Breast epithelium (tissue), 4 donors: ENCODE results near the gene SLC6A8. TPM values are rescaled to one million over a fixed set of nuclear protein-coding genes. Genes with fewer than 3 reads are reported as not detected.
"Not testable (repeated sequence)": the region's sequence is repeated elsewhere in the genome, so short reads cannot be mapped to it uniquely, and the experiment has no call there.

Experiments used
- DNase-seq, 2 donors: peaks; one replicate each; pipeline ENCODE4 v3.0.0-alpha.2; 2019; ENCODE audit warnings: low spot score in 2 of 2
- H3K27ac ChIP-seq, 2 donors: fragments of 200-600 bp; sonication (generic) in 1 of 2; one replicate each; pipeline ENCODE4 v1.5.1; 2016 to 2019; ENCODE audit warnings: mild to moderate bottlenecking in 1 of 2
- H3K27me3 ChIP-seq, 2 donors: fragments of 200-600 bp; sonication (generic) in 1 of 2; one replicate each; pipeline versions ENCODE4 v1.5.1 to v1.6.0; 2017 to 2019; ENCODE audit warnings: control low read depth in 1 of 2, mild to moderate bottlenecking in 1 of 2
- H3K36me3 ChIP-seq: fragments of 200-600 bp; one replicate; pipeline ENCODE4 v1.5.1; 2019
- H3K4me1 ChIP-seq, 2 donors: fragments of 200-600 bp; sonication (generic); one replicate each; pipeline ENCODE4 v1.5.1; 2016 to 2019; ENCODE audit warnings: control low read depth in 1 of 2
- H3K4me3 ChIP-seq, 3 donors: fragments of 200-600 bp; sonication (generic); 1 replicate in 2 of 3; 2 replicates in 1 of 3; pipeline ENCODE4 v1.5.1; 2016 to 2019; ENCODE audit warnings: mild to moderate bottlenecking in 3 of 3, moderate library complexity in 2 of 3
- H3K9me3 ChIP-seq, 2 donors: fragments of 200-600 bp; sonication (generic) in 1 of 2; one replicate each; pipeline ENCODE4 v1.5.1; 2016 to 2019; ENCODE audit warnings: control low read depth in 1 of 2
- POLR2A ChIP-seq: fragments of 450-650 bp; IDR thresholded peaks from one replicate; pipeline ENCODE4 v1.6.1; 2016; ENCODE audit warnings: antibody characterized with exemption, mild to moderate bottlenecking, moderate library complexity
- POLR2AphosphoS5 ChIP-seq, 3 donors: sonication (generic); formaldehyde crosslinking; IDR thresholded peaks; one replicate each; pipeline ENCODE4 v1.6.1; 2017; ENCODE audit warnings: antibody characterized with exemption in 3 of 3
- intact Hi-C: fragments of 100-400 bp; cut with DNase I; formaldehyde crosslinking; loops from one replicate; pipeline ENCODE4 v1.15.1; 2023; ENCODE audit warnings: low total_unique reads
- total RNA-seq, 3 donors: library from RNA; depleted of rRNA; stranded (reverse); fragments of >200 nt; gene quantifications; one replicate each; pipeline ENCODE4 v1.1.0, GENCODE V29; 2016
- TF ChIP-seq, protein P1 (sequence below), 3 donors: fragments of 450-650 bp; IDR thresholded peaks; one replicate each; pipeline ENCODE4 v1.5.1; 2016 to 2017; ENCODE audit warnings: antibody characterized with exemption in 3 of 3, mild to moderate bottlenecking in 3 of 3, moderate library complexity in 3 of 3

SLC6A8 gene
- total RNA-seq, 3 donors from 2014 or later, result 7.6 to 40.8 (median 18.4) TPM

GRCh38 chrX:153697924-153698865 lies 10.5 kb downstream of the SLC6A8 start:
- Histone ChIP-seq H3K36me3 (no peaks in the 10 kb centered on the region), H3K9me3 (no peaks in the 10 kb centered on the region), H3K4me3 (no peak overlapping the region), H3K27me3 (peaks cover 2 to 28% of the 10 kb centered on the region in 2 donors), H3K27ac (no peak overlapping the region), H3K4me1 (no peaks in the 10 kb centered on the region)
- TF ChIP-seq POLR2A, result no peak
- TF ChIP-seq, protein P1, sequence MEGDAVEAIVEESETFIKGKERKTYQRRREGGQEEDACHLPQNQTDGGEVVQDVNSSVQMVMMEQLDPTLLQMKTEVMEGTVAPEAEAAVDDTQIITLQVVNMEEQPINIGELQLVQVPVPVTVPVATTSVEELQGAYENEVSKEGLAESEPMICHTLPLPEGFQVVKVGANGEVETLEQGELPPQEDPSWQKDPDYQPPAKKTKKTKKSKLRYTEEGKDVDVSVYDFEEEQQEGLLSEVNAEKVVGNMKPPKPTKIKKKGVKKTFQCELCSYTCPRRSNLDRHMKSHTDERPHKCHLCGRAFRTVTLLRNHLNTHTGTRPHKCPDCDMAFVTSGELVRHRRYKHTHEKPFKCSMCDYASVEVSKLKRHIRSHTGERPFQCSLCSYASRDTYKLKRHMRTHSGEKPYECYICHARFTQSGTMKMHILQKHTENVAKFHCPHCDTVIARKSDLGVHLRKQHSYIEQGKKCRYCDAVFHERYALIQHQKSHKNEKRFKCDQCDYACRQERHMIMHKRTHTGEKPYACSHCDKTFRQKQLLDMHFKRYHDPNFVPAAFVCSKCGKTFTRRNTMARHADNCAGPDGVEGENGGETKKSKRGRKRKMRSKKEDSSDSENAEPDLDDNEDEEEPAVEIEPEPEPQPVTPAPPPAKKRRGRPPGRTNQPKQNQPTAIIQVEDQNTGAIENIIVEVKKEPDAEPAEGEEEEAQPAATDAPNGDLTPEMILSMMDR (IDR thresholded peaks at IDR 0.05), result no peak
- no peak for TF ChIP-seq POLR2AphosphoS5 (IDR thresholded peaks at IDR 0.05)
- DNase-seq, result no peak
- intact Hi-C loops, result no loop called here

DNA sequence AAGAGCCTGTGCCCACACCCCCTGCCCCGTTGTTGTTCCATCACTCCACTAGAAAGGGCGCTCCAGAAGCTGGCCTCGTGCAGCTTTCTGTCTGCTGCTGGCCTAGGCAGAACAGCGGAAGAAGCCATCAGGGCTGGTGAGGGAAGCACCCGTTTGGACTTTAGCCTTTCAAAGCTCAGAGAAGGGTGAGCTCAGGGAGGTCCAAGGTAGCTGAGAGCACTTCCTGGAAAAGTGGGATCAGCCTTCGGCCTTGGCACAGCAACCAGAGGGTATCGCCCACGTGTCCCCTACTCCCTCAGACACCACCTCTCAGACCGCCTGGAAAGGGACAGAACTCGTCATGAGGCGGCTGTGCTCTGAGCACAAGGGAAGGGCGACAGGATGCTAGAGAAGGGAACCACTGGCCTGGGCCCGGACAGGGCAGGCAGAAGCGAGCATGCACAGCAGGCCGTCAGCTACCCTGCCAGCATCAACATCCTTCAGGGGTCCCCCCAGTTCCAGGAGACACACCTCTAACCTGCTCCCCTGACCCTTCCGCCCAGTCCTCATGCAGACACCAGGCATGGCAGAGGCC lies 11.6 kb downstream of the SLC6A8 start:
- H3K4me3 ChIP-seq, H3K4me1 ChIP-seq, H3K36me3 ChIP-seq, intact Hi-C loops, DNase-seq, H3K9me3 ChIP-seq: not testable (repeated sequence)
- Histone ChIP-seq H3K27me3 (peaks cover 3 to 23% of the 10 kb centered on the region in 2 donors), H3K27ac (peak overlapping the region in 1 of 2 donors; percentile 58)

GRCh38 chrX:153699784-153700371 lies 12.2 kb downstream of the SLC6A8 start:
- H3K36me3 ChIP-seq, DNase-seq, H3K4me1 ChIP-seq, intact Hi-C loops, H3K9me3 ChIP-seq, H3K4me3 ChIP-seq: not testable (repeated sequence)
- peak overlapping the region; percentile 25 to 58 for H3K27ac ChIP-seq
- peaks cover 3 to 23% of the 10 kb centered on the region in 2 donors for H3K27me3 ChIP-seq

GRCh38 chrX:153700376-153700945 lies 12.7 kb downstream of the SLC6A8 start:
- Histone ChIP-seq H3K36me3 (no peaks in the 10 kb centered on the region), H3K27ac (peak overlapping the region; percentile 25 to 58), H3K4me1 (no peaks in the 10 kb centered on the region), H3K27me3 (peaks cover 3 to 23% of the 10 kb centered on the region in 2 donors), H3K4me3 (no peak overlapping the region), H3K9me3 (no peaks in the 10 kb centered on the region)
- intact Hi-C loops, result no loop called here
- DNase-seq, result no peak
- TF ChIP-seq, protein P1 (IDR thresholded peaks at IDR 0.05), result no peak
- TF ChIP-seq POLR2AphosphoS5 (IDR thresholded peaks at IDR 0.05) (no peak), POLR2A (no peak)

DNA sequence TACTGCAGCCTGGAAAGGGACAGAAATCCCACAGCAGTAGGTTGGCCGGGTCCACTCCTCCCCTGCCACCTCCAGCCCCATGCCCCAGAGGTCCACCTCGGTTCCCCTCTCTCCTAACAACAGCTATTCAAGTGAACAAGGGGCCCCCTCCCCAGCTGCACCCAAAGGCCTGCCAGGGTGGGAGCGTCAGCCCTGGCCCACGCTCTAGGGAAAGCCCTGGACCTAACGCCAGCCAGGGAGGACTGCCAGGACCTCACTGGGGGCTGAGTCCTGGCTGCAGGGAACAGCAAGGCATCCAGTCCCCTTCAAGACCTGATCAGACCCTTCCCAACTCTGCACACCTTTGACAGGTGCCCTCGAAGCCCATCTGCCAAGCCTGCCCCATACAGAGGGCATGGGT lies 13.2 kb downstream of the SLC6A8 start:
- no peak overlapping the region for H3K4me3 ChIP-seq
- H3K9me3 ChIP-seq, result no peaks in the 10 kb centered on the region
- H3K27ac ChIP-seq, result peak overlapping the region; percentile 25 to 58
- H3K27me3 ChIP-seq, result peaks cover 3 to 23% of the 10 kb centered on the region in 2 donors
- TF ChIP-seq POLR2A (no peak), POLR2AphosphoS5 (IDR thresholded peaks at IDR 0.05) (no peak)
- TF ChIP-seq, protein P1 (IDR thresholded peaks at IDR 0.05), result no peak
- DNase-seq, result no peak
- H3K4me1 ChIP-seq, result no peaks in the 10 kb centered on the region
- intact Hi-C loops, result no loop called here
- no peaks in the 10 kb centered on the region for H3K36me3 ChIP-seq
